Stimulated activated CD8-positive, alpha-beta memory T cell treated with anti-CD3 and anti-CD28 coated beads, Interleukin-12 subunit alpha, Interleukin-12 subunit beta, amount 100 ng/mL, for 24 hours (primary cell): ENCODE measurements around the gene NLRP6.
"Not testable (repeated sequence)": the region's sequence is repeated elsewhere in the genome, so short reads cannot be mapped to it uniquely, and the experiment has no call there.

Experiments used
- DNase-seq: peaks from one replicate; pipeline ENCODE4 v3.0.0-alpha.2; 2020; ENCODE audit errors: extremely low read depth

NLRP6 gene

DNA sequence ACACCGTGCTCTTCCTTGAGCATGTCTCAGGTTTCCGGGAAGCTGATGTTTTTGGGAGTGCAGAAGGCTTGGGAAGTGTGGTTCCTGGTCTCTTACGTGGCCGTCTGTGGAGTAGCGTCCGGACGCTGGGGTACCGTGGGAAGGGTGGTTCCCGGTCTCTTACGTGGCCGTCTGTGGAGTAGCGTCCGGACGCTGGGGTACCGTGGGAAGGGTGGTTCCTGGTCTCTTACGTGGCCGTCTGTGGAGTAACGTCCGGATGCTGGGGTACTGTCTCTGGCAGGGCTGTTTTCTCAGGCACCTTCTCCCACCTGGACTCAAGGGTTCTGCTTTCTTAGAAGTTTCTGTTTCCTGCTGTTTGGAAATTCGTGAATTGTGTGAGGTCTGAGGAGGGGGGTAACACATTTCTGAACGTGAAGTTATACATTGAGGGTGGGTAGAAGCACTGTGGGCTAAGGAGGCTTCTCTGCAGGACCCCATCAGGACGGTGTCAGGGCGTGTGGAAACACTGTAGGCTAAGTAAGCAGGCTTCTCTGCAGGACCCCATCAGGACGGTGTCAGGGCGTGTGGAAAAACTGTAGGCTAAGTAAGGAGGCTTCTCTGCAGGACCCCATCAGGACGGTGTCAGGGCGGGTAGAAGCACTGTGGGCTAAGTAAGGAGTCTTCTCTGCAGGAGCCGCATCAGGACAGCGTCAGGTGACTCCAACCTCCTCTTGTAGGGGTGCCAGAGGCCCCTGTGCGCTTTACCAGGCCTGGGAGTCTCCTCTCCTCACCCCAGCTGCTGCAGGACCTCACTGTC, 47.8 kb downstream of the NLRP6 start:
- no peak for DNase-seq

DNA sequence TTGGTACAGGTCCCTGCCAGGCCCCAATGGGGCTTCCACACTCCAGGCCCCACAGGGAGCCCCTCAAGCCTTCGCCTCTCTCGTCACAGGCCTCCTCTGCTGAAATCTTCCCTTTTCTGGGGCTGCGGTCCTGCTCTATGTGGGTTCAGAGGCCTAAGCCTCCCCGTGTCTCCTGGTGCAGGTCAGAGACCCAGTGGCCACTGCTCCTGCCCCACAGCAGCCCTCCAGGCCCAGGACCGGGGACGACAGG, 48.3 kb downstream of the NLRP6 start:
- no peak for DNase-seq

DNA sequence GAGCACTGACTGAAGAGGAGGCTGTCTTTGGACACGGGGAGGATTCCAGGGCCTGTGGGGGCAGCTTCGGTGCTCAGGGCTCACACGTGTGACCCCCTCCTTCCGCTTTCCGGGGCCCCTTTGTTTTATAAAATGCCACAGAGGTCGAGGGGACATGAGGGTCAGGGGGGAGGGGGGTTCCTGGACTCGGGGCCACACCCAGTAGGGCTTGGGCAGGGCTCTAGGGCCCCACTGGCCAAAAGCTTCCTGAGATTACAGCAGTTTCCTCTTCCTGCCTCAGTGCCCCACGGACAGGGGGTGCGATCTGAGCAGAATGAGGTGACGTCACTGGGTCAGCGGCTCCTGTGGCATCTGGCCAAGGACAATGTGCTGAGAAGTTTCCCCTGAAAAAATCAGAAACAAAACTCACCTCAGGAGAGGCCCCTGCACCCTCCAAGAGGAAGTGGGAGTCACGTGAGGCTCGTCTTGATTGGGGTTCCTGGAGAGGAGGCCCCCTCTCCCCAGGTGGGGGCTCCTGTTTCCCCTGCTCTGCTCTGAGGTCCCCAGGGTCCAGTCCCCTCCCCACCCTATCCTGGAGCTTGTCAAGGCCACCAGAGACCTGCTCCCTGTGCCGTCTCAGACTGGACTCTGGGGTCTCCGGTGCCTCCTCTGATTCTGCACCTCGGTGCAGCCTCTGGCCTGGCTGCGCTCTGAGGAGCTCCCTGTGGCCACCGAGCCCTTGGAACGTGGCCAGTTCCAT, 48.8 kb downstream of the NLRP6 start:
- DNase-seq, result no peak

DNA sequence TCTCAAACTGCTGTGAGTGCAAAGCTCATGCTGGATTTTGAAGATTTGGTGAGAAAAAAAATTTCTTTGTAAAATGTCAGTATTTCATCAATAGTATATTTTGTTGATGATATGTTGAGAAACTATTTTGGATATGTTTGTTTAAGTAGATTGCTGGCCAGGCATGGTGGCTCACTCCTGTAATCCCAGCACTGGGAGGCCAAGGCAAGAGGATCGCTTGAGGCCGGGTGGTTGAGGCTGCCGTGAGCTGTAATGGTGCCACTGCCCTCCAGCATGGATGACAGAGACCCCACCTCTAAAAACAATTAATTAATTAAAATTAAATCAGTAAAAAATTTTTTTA, 49.3 kb downstream of the NLRP6 start:
- DNase-seq, result no peak

DNA sequence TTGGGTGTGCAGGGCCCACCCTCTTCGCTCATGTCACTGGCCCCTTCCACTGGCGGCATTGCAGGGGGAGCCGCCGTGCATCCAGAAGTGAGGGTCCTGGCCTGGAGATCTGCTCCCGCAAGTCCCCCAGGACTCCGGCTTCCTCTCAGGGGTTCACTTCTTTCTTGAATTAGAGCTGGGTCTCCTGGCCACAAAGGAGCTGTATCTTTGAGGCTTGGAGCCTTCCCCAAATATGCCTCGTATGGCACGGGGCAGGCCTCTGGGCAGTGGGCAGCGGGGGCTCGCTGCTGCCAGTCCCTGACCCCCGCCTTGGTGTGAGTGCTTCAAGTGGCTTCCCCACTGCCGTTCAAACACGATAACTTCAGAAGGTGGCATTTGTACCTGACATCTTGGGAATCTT, 49.8 kb downstream of the NLRP6 start:
- no peak for DNase-seq

DNA sequence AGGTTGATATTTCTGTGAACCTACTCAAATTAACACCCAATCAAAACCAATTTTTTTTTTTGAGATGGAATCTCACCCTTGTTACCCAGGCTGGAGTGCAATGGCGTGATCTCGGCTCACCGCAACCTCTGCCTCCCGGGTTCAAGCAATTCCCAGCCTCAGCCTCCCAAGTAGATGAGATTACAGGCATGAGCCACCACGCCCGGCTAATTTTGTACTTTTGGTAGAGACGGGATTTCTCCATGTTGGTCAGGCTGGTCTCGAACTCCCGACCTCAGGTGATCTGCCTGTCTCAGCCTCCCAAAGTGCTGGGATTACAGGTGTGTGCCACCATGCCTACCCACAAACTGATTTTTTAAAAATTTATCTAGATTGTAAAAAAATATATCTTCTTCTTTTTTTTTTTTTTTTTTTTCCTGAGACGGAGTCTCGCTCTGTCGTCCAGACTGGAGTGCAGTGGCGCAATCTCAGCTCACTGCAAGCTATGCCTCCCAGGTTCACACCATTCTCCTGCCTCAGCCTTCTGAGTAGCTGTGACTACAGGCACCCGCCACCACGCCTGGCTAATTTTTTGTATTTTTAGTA, 50.4 kb downstream of the NLRP6 start:
- not testable (repeated sequence) for DNase-seq

DNA sequence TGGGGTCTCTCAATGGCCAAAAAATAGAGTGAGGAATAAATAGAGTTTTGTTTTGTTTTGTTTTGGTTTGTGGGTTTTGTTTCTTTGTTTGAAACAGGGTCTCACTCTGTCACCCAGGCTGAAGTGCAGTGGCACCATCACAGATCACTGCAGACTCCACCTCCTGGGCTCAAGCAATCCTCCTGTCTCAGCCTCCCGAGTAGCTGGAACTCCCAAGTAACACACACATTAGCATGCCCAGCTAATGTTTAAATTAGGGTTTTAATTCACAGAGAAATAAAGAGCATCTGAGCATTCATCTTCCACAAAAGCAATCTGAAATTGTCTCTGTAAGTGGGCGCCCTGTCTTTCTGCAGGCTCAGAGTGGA, 51.7 kb downstream of the NLRP6 start:
- DNase-seq, result no peak

DNA sequence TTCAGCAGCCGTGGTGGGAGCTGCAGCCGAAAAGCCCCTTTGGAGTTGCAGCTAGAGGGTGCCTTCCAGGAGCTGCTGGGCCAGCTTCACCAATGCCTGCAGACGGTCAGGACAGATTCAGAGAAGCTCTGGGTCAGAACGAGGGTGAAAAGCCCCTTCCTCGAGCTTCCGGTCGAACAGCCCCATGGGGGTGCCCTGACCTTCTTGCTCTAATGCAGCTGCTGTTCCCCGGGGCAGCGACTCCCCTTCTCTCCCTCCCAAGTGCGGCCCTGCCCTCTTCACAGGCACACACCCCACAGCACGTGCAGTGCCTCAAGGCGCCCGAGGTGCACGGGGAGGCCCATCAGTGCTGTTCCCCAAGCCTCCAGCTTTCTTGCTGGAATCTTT, 52.1 kb downstream of the NLRP6 start:
- DNase-seq, result no peak

DNA sequence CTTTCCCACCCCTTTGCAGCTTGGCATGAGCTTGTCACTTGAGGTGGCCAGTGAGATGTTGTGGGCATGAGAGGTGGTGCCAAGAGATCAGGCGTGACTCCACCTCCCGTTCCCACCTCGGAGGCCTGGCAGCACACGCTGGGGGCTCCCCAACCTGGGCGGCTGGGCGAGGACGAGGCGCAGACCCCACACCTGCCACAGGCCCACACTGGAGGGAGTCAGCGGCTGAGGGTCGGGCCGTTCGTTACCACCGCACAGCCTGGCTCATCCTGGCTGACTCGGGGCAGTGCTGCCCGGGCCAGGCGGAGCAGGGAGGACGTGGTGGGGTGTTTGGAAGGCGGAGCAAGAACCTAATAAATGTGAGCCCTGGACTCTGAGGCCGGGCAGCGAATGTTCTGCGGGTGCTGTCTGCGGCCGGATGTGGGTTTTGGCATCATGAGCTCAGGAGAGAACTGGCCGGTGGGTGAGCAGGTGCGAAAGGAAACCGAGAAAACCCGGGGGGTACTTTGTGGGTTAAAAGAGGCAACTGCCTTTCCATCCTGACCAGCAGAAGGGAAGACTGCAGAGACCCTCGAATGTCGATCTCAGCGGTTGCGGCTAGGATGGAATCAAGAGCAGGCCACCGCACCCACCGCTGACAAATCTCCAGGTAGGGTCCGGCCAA, 52.6 kb downstream of the NLRP6 start:
- DNase-seq, result no peak

DNA sequence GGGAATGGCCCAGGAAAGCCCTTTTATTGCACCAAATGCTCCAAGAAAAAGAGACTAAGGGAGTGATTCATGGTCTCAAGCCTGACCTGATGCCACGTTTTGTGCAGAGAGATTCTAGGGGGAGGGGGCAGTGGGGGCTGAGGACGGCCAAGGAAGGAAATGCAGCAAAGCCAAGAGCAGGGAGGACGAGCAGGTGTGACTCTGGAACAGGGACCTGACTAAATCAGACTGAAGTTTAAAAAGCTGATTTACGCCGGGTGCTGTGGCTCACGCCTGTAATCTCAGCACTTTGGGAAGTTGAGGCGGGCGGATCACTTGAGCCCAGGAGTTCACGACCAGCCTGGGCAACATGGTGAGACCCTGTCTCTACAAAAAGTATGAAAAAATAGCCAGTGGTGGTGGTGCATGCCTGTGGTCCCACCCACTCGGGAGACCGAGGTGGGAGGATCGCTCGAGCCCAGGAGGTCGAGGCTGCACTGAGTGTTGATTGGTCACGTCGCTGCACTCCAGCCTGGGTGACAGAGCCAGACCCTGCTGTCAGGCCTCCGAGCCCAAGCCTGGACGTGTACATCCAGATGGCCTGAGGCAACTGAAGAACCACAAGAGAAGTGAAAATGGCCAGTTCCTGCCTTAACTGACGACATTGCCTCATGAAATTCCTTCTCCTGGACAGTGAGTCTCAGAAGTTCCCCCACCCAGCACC, 53.3 kb downstream of the NLRP6 start:
- no peak for DNase-seq

DNA sequence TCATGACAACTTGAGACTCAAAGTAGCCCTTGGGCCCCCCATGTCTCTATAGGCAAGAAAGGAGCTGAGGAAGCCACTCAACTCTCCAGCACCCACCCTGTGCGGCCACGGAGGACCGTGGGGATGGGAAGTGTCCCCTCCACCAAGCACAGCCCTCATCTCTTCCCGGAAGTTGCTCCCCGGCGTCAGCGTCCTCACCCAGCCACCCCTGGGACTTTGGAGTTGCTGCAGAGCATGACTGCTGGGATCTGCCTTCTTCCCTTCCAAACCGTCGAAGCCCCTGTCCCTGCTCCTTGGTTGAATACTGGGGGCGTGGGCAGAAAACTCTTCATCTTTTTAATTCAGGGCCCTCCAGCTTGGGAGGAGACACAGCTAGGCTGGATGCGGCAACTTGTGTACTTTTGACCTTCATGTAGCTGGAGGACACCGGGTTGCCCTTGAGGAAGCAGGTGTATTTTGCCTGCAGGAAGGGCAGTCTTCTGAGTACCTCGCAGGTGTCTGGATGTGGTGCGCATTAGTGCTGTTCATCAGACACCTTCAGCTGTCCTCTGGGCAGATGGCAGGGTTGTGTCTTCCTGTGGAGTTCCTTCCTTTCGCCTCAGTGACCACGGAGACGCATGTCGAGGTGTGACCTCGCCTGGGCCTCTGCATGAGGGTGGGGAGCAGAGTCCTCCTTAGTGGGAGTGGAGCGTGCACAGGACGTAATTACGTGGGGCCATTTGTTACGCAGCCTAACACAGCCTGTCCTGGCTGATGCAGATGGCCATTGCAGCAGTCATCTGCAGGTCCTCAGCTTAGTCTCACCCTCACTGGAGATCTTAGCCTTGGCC, 54.7 kb downstream of the NLRP6 start:
- no peak for DNase-seq

DNA sequence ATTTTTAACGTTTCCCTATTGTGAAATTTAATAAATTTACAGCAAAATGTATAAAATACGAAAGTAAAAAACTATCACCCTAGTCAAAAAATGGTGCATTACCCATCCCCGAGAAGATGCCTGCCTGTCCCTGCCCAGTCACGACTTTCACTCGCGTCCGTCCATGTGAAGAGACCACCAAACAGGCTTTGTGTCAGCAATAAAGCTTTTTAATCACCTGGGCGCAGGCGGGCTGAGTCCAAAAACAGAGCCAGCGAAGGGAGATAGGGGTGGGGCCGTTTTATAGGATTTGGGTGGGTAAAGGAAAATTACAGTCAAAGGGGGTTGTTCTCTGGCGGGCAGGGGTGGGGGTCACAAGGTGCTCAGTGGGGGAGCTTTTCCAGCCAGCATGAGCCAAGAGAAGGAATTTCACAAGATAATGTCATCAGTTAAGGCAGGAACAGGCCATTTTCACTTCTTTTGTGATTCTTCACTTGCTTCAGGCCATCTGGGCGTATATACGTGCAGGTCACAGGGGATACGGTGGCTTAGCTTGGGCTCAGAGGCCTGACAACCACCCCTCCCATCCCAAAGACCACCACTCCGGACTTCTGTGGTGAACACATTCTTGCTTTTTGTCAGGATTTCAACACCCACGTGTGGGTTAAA, 55.5 kb downstream of the NLRP6 start:
- not testable (repeated sequence) for DNase-seq

DNA sequence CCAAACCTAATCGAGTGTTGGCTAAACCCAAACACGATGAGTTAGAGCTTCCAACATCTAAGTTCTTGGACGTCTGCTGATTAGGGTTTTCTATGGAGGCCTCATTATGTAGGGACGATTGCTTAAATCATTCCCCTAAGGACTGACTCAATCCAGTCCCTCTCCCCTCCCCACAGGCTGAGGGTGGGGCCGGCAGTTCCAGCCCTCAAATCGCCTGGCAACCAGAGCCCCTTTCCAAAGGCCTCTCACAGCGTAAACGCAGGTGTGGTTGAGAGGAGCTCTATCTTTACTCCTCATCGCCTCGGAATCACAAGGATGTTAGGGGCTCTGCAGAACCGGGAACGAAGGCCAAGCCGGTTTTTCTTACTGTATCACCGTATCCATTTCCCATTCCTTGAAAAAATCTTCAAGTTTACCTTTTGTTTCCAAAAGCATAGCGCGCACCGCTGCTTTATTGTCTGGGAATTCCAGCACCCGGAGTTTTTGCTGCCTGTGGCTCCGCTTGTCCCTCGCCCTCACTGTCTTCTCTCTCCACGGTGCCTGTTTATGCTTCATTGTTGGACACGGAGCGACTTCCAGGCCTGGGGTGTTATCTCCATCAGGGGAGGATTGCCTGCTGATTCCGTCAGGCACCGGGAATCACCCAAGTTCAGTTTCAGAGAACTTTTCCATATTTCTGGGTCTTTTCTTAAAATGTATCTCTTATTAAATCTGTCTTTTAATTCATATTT, 56.2 kb downstream of the NLRP6 start:
- no peak for DNase-seq
